GM12874 (cell line): ENCODE measurements around the gene MAP1LC3B.

Source experiments
- CTCF ChIP-seq: IDR thresholded peaks from 2 replicates; pipeline ENCODE4 v1.5.1; 2011; ENCODE audit warnings: low read depth, mild to moderate bottlenecking, control low read depth, low read length, moderate library complexity; ENCODE audit not compliant: insufficient read depth

MAP1LC3B gene

GRCh38 chr16:87352818-87353217 lies 39.3 kb upstream of the MAP1LC3B start:
- no peak for TF ChIP-seq CTCF

GRCh38 chr16:87353613-87354012 lies 38.5 kb upstream of the MAP1LC3B start:
- TF ChIP-seq CTCF, result no peak

GRCh38 chr16:87356491-87356853 lies 35.7 kb upstream of the MAP1LC3B start:
- no peak for TF ChIP-seq CTCF

- TF ChIP-seq CTCF, result no peak
Observed at GRCh38 chr16:87358250-87358649, 33.9 kb upstream of the MAP1LC3B start.

- no peak for TF ChIP-seq CTCF
Observed at GRCh38 chr16:87358696-87359095, 33.4 kb upstream of the MAP1LC3B start.

GRCh38 chr16:87359121-87359520 lies 33.0 kb upstream of the MAP1LC3B start:
- no peak for TF ChIP-seq CTCF

GRCh38 chr16:87360862-87361610 lies 31.1 kb upstream of the MAP1LC3B start:
- TF ChIP-seq CTCF, result no peak
